ENCODE data around the gene KIF23.

- no peak for TF ChIP-seq CTCF (IDR thresholded peaks at IDR 0.05)
- TF ChIP-seq EP300 (IDR thresholded peaks at IDR 0.05) = no peak
Observed at GRCh38 chr15:69468241-69469121, 54.3 kb downstream of the KIF23 start.
